ENCODE measurements around the gene ASPA. TPM values are rescaled to one million over a fixed set of nuclear protein-coding genes. Genes with fewer than 3 reads are reported as not detected.

ASPA gene
- total and polyA plus RNA-seq, 2 of the 13 experiments (the other 11 are each of a cell fraction or from before 2014, with no cell fraction given) = not detected

- TF ChIP-seq ZNF609 (CRISPR knock-in tag; IDR thresholded peaks at IDR 0.05; ENCODE audit: borderline replicate concordance) (no peak), ZNF607 (CRISPR knock-in tag; IDR thresholded peaks at IDR 0.05; ENCODE audit: borderline replicate concordance) (0 out of 2 replicates have a peak, but pooled peaks have one; percentile 17), ZNF710 (CRISPR knock-in tag; IDR thresholded peaks at IDR 0.05; ENCODE audit: borderline replicate concordance) (no peak), ZSCAN29 (CRISPR knock-in tag; conservative IDR thresholded peaks at IDR 0.05) (no peak), ZMAT3 (CRISPR knock-in tag; conservative IDR thresholded peaks at IDR 0.05) (peak; percentile 72; the same call in 1 of the 2 replicates), ZNF687 (CRISPR knock-in tag; IDR thresholded peaks at IDR 0.05) (peak; percentile 83), PLRG1 (conservative IDR thresholded peaks at IDR 0.05) (no peak), SP1 (IDR thresholded peaks at IDR 0.05) (no peak), SP1 (CRISPR knock-in tag; IDR thresholded peaks at IDR 0.05) (peak; percentile 51), ZNF17 (CRISPR knock-in tag; IDR thresholded peaks at IDR 0.05) (no peak), PITX1 (CRISPR knock-in tag; IDR thresholded peaks at IDR 0.05) (peak; percentile 77; the same call in 1 of the 2 replicates), KDM6A (CRISPR knock-in tag; IDR thresholded peaks at IDR 0.05; ENCODE audit: low read depth) (peak; percentile 36; the same call in 1 of the 2 replicates), RXRB (CRISPR knock-in tag; IDR thresholded peaks at IDR 0.05; ENCODE audit: borderline replicate concordance) (peak; percentile 27; the same call in 1 of the 2 replicates), ZNF543 (CRISPR knock-in tag; IDR thresholded peaks at IDR 0.05) (no peak), ZKSCAN8 (CRISPR knock-in tag; IDR thresholded peaks at IDR 0.05; ENCODE audit: borderline replicate concordance) (no peak), ZBTB42 (CRISPR knock-in tag; IDR thresholded peaks at IDR 0.05) (no peak)
Observed at GRCh38 chr17:3529817-3530741, 54.3 kb downstream of the ASPA start (continued).
